GM12864 (cell line): ENCODE data around the gene TMEM218.
"Not testable (repeated sequence)": the region's sequence is repeated elsewhere in the genome, so short reads cannot be mapped to it uniquely, and the experiment has no call there.

Experiments used
- DNase-seq: peaks from one replicate; pipeline ENCODE4 v3.0.0-alpha.2; 2011; ENCODE audit warnings: low read depth
- H3K4me3 ChIP-seq: 2 replicates; pipeline ENCODE4 v1.5.1; 2011; ENCODE audit warnings: mild to moderate bottlenecking, low read depth, low read length, control low read depth
- TF ChIP-seq, protein P1 (sequence below): IDR thresholded peaks from 2 replicates; pipeline ENCODE4 v1.5.1; 2011; ENCODE audit warnings: low read depth, mild to moderate bottlenecking, moderate library complexity, low read length, control low read depth, inconsistent platforms; ENCODE audit errors: missing control alignments

Gene TMEM218

DNA sequence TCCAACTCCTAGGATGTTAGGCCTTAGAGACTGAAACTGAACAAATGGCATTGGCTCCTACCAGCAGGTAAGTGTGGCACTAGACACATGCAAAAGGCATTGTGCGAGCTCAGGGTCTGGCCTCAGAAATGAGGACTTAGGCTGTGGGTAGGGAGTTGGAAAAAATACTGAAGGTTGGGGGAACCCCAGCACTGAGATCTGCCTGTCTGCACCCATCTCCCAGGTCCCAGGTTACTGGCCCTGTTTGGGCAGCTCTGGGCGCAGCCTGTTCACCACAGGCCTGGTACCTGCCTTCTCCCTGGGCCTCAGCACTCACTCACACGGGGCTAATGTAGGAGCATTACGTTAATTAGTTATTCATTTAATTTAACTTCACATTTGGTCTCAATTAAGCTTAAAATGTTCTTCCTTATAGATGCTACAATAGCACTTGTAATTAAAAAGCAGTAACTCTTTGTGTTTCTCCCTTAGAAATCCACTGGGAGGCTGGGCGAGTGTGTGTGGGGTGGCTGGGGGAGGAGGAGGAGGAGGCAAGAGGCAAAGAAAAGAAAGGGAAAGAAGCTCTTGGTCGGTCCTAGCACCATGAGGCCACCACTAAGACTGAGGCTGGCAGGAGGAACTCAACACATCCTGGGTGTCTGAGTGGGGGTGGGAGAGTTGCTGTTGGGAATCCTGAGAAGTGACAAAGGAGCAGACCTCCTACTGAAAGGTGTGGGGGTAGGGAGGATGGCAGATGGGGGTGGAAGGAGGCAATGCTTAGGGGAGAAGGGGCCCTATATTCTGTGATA, 19.4 kb downstream of the TMEM218 start:
- no peak for DNase-seq
- TF ChIP-seq, protein P1, sequence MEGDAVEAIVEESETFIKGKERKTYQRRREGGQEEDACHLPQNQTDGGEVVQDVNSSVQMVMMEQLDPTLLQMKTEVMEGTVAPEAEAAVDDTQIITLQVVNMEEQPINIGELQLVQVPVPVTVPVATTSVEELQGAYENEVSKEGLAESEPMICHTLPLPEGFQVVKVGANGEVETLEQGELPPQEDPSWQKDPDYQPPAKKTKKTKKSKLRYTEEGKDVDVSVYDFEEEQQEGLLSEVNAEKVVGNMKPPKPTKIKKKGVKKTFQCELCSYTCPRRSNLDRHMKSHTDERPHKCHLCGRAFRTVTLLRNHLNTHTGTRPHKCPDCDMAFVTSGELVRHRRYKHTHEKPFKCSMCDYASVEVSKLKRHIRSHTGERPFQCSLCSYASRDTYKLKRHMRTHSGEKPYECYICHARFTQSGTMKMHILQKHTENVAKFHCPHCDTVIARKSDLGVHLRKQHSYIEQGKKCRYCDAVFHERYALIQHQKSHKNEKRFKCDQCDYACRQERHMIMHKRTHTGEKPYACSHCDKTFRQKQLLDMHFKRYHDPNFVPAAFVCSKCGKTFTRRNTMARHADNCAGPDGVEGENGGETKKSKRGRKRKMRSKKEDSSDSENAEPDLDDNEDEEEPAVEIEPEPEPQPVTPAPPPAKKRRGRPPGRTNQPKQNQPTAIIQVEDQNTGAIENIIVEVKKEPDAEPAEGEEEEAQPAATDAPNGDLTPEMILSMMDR, result no peak
- H3K4me3 ChIP-seq, result no peak overlapping the region

DNA sequence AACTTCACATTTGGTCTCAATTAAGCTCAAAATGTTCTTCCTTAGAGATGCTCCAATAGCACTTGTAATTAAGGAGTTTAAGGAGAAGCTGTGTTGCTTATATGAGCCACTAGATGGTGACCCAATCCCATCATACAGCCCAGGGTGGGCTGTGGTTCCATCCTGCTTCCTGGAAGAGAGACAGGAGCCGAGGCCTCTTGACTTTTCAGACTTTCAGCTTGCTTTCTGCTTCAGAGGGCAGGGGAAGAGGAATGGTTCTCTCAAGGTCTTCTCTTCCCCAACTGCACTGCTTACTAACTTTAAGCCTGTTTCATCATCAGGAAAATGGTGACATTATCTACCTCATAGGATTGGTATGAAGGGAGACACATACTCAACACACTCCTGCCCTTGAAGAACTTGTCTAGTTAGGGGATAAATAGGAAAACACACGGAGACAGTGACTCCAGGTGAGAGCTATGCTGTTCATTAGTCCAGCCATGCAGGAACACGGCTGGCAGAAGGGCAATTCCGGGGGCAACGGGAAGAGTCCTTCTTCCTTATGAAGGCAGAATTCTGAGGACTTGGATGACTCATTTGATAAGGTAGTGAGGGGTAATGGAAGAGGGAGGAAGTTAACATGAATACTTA, 20.1 kb downstream of the TMEM218 start:
- DNase-seq, result no peak
- H3K4me3 ChIP-seq, result no peak overlapping the region

DNA sequence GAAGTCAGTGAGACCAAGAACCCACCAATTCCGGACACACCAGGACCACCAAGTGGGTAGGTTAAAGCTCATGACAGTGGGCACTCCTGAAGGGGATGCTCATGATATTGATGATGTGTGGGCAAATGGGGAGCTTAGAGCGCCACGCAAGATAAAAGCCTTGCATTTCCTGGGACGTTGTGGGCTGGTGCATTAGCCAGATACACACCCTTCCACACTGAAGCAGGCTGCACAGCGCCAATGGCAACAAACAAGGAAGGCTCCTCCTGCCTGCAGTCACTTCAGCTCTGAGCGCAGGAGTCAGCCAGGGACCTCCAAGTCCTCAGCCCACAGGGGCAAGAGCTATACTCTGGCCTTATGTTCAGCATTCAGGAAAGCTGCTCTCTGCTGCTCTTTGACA, 20.6 kb downstream of the TMEM218 start:
- no peak overlapping the region for H3K4me3 ChIP-seq
- no peak for DNase-seq
- TF ChIP-seq, protein P1, result no peak

More for the DNA sequence above, 20.1 kb downstream of the TMEM218 start:
- TF ChIP-seq, protein P1, result peak; percentile 50

DNA sequence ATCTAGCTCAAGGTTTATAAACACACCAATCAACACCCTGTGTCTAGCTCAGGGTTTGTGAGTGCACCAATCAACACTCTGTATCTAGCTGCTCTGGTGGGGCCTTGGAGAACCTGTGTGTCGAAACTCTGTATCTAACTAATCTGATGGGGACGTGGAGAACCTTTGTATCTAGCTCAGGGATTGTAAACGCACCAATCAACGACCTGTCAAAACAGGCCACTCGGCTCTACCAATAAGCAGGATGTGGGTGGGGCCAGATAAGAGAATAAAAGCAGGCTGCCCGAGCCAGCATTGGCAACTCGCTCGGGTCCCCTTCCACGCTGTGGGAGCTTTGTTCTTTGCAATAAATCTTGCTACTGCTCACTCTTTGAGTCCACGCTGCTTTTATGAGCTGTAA, 21.3 kb downstream of the TMEM218 start:
- not testable (repeated sequence) for DNase-seq, H3K4me3 ChIP-seq

DNA sequence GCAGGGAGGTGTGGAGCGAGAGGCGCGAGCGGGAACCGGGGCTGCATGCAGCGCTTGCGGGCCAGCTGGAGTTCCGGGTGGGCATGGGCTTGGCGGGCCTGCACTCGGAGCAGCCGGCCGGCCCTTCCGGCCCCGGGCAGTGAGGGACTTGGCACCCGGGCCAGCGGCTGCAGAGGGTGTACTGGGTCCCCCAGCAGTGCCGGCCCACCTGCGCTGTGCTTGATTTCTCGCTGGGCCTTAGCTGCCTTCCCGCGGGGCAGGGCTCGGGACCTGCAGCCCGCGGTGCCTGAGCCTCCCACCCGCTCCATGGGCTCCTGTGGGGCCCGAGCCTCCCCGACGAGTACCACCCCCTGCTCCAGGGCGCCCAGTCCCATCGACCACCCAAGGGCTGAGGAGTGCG, 21.9 kb downstream of the TMEM218 start:
- H3K4me3 ChIP-seq, DNase-seq: not testable (repeated sequence)

DNA sequence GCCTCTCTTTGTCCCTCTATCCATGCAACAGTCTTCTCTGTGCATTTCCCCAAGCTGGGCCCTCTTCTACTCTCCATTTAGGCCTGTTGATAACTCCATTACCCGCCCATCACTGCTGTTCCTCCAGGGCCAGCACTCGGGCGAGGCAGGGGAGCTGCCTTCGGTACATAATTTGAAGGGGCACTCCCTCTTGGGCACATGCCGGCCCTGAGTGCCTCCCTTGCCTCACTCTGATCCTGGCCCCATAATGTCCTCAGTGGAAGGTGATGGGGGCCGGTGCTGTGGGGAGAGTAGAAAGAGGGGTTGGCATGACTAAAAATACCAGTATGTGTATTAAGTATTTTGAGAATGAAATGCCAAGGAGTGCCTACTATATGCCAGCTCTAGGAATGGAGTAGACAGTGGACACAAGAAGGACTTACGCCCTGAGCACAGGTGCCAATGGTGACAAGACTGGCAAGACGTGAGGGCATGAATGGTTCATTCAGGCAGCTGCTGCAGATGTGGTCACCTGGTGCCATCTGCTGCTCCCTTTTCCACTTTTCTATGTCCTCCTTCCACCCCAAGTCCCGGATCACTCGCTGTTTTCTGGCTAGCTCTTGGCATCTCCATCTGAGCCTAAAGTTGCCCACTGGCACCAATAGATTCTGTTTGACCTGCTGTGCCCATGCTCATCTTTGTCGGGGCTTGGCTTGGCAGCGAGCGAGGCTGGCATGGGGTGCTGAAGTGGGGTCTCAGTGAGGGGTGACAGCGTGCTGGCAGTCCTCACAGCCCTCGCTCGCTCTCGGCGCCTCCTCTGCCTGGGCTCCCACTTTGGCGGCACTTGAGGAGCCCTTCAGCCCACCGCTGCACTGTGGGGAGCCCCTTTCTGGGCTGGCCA, 22.6 kb downstream of the TMEM218 start:
- no peak for DNase-seq
- TF ChIP-seq, protein P1, result no peak
- H3K4me3 ChIP-seq, result no peak overlapping the region

DNA sequence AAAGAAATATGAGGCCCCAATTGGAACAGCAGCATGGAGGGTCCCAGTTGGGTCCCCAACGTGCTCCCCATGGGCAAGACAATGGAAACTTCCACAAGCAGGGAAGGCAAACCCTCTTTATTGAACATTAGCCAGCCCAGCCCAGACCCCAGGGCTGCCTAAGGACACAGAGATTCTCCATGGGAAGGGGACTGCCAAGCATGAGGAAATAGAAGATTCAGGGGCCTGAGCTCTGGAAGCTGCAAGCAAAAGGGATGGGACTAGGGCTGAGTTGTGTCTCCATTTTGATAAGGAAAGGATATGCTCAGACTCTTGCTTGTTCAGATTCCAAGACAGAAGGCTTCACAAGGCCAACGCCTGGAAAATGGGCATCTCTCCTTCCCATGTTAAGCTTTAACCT, 23.3 kb downstream of the TMEM218 start:
- TF ChIP-seq, protein P1, result no peak
- no peak overlapping the region for H3K4me3 ChIP-seq
- no peak for DNase-seq
